ENCODE measurements around the gene EDAR. TPM values are rescaled to one million over a fixed set of nuclear protein-coding genes. Genes with fewer than 3 reads are reported as not detected.

EDAR gene
- total RNA-seq, 1 donor from 2014 or later = not detected

- H3K27ac Mint-ChIP-seq (ENCODE audit: unreplicated experiment) = no peak overlapping the region
- no peak overlapping the region for H3K4me3 Mint-ChIP-seq (ENCODE audit: unreplicated experiment)
- Histone ChIP-seq H3K4me1 (ENCODE audit: insufficient read depth, low read length) (no peaks in the 10 kb centered on the region), H3K36me3 (ENCODE audit: insufficient read depth, low read length) (no peaks in the 10 kb centered on the region), H4K20me1 (ENCODE audit: insufficient read depth, low read length) (no peaks in the 10 kb centered on the region), H3K79me2 (ENCODE audit: insufficient read depth, low read length) (no peaks in the 10 kb centered on the region), H3K4me2 (ENCODE audit: low read length) (no peak overlapping the region), H3K4me3 (ENCODE audit: insufficient read depth, low read depth, low read length) (no peak overlapping the region), H3K9me3 (ENCODE audit: insufficient read depth, low read depth, low read length) (peaks cover 7% of the 10 kb centered on the region), H3K9ac (ENCODE audit: low read length) (no peak overlapping the region), H2AFZ (ENCODE audit: low read depth, low read length) (no peak overlapping the region), H3K27ac (ENCODE audit: low read depth, low read length) (no peak overlapping the region), H3K27me3 (ENCODE audit: insufficient read depth, low read length) (peaks cover 6% of the 10 kb centered on the region)
- H3K9me3 Mint-ChIP-seq (ENCODE audit: unreplicated experiment) = peaks cover 16% of the 10 kb centered on the region
- FAIRE-seq (no peak), DNase-seq (ENCODE audit: low read depth) (no peak)
- H3K4me1 Mint-ChIP-seq (ENCODE audit: low read depth, unreplicated experiment) = no peaks in the 10 kb centered on the region
- peaks cover 15% of the 10 kb centered on the region for H3K27me3 Mint-ChIP-seq (ENCODE audit: low read depth, unreplicated experiment)
- no peak for TF ChIP-seq CTCF (IDR thresholded peaks at IDR 0.05; ENCODE audit: insufficient read depth, low read depth, low read length)
- TF ChIP-seq EZH2 (IDR thresholded peaks at IDR 0.05; ENCODE audit: insufficient read depth, low read length) = no peak
- no peaks in the 10 kb centered on the region for H3K36me3 Mint-ChIP-seq (ENCODE audit: low read depth, unreplicated experiment)
Measured at GRCh38 chr2:108946442-108946841, 42.6 kb downstream of the EDAR start.

GRCh38 chr2:108945969-108946368 lies 43.1 kb downstream of the EDAR start:
- H3K27me3 ChIP-seq (ENCODE audit: insufficient read depth, low read length) = peaks cover 6% of the 10 kb centered on the region
- Mint-ChIP-seq H3K36me3 (ENCODE audit: low read depth, unreplicated experiment) (no peaks in the 10 kb centered on the region), H3K4me3 (ENCODE audit: unreplicated experiment) (no peak overlapping the region), H3K9me3 (ENCODE audit: unreplicated experiment) (peaks cover 16% of the 10 kb centered on the region), H3K4me1 (ENCODE audit: low read depth, unreplicated experiment) (no peaks in the 10 kb centered on the region), H3K27ac (ENCODE audit: unreplicated experiment) (no peak overlapping the region), H3K27me3 (ENCODE audit: low read depth, unreplicated experiment) (peaks cover 15% of the 10 kb centered on the region)
- no peaks in the 10 kb centered on the region for H3K36me3 ChIP-seq (ENCODE audit: insufficient read depth, low read length)
- DNase-seq (ENCODE audit: low read depth) = no peak
- FAIRE-seq = no peak
- H3K4me3 ChIP-seq (ENCODE audit: insufficient read depth, low read depth, low read length) = no peak overlapping the region
- no peak overlapping the region for H3K9ac ChIP-seq (ENCODE audit: low read length)
- no peaks in the 10 kb centered on the region for H3K79me2 ChIP-seq (ENCODE audit: insufficient read depth, low read length)
- TF ChIP-seq EZH2 (IDR thresholded peaks at IDR 0.05; ENCODE audit: insufficient read depth, low read length) (no peak), CTCF (IDR thresholded peaks at IDR 0.05; ENCODE audit: insufficient read depth, low read depth, low read length) (no peak)
- H2AFZ ChIP-seq (ENCODE audit: low read depth, low read length) = no peak overlapping the region
- H3K4me2 ChIP-seq (ENCODE audit: low read length) = no peak overlapping the region
- no peaks in the 10 kb centered on the region for H3K4me1 ChIP-seq (ENCODE audit: insufficient read depth, low read length)
- no peaks in the 10 kb centered on the region for H4K20me1 ChIP-seq (ENCODE audit: insufficient read depth, low read length)
- no peak overlapping the region for H3K27ac ChIP-seq (ENCODE audit: low read depth, low read length)
- peaks cover 7% of the 10 kb centered on the region for H3K9me3 ChIP-seq (ENCODE audit: insufficient read depth, low read depth, low read length)

- no peaks in the 10 kb centered on the region for H3K36me3 ChIP-seq (ENCODE audit: insufficient read depth, low read length)
- no peaks in the 10 kb centered on the region for H3K4me1 Mint-ChIP-seq (ENCODE audit: low read depth, unreplicated experiment)
- no peaks in the 10 kb centered on the region for H3K4me1 ChIP-seq (ENCODE audit: insufficient read depth, low read length)
- peaks cover 19% of the 10 kb centered on the region for H3K27me3 Mint-ChIP-seq (ENCODE audit: low read depth, unreplicated experiment)
- H3K27me3 ChIP-seq (ENCODE audit: insufficient read depth, low read length) = peaks cover 6% of the 10 kb centered on the region
- TF ChIP-seq CTCF (IDR thresholded peaks at IDR 0.05; ENCODE audit: insufficient read depth, low read depth, low read length) (no peak), EZH2 (IDR thresholded peaks at IDR 0.05; ENCODE audit: insufficient read depth, low read length) (no peak)
- H3K27ac Mint-ChIP-seq (ENCODE audit: unreplicated experiment) = no peak overlapping the region
- H3K4me3 Mint-ChIP-seq (ENCODE audit: unreplicated experiment) = no peak overlapping the region
- FAIRE-seq (no peak), DNase-seq (ENCODE audit: low read depth) (no peak)
- no peak overlapping the region for H3K4me2 ChIP-seq (ENCODE audit: low read length)
- no peak overlapping the region for H3K9ac ChIP-seq (ENCODE audit: low read length)
- no peak overlapping the region for H2AFZ ChIP-seq (ENCODE audit: low read depth, low read length)
- H3K79me2 ChIP-seq (ENCODE audit: insufficient read depth, low read length) = no peaks in the 10 kb centered on the region
- H3K9me3 ChIP-seq (ENCODE audit: insufficient read depth, low read depth, low read length) = peaks cover 7% of the 10 kb centered on the region
- peaks cover 16% of the 10 kb centered on the region for H3K9me3 Mint-ChIP-seq (ENCODE audit: unreplicated experiment)
- H3K27ac ChIP-seq (ENCODE audit: low read depth, low read length) = no peak overlapping the region
- H3K4me3 ChIP-seq (ENCODE audit: insufficient read depth, low read depth, low read length) = no peak overlapping the region
- no peaks in the 10 kb centered on the region for H4K20me1 ChIP-seq (ENCODE audit: insufficient read depth, low read length)
- H3K36me3 Mint-ChIP-seq (ENCODE audit: low read depth, unreplicated experiment) = no peaks in the 10 kb centered on the region
Measured at GRCh38 chr2:108944601-108945331, 44.3 kb downstream of the EDAR start.

Data from astrocyte (in vitro differentiated cells and primary cell).